Nephron progenitor cell (in vitro differentiated cells): ENCODE data around the gene PLAA.

Source experiments
- DNase-seq: peaks from one replicate; pipeline ENCODE4 v3.0.0; 2021
- H3K27ac Mint-ChIP-seq: 2 replicates; pipeline ENCODE4 v1.8.0; 2021; ENCODE audit warnings: mild to moderate bottlenecking, moderate library complexity, mixed read lengths
- H3K27me3 Mint-ChIP-seq: 2 replicates; pipeline ENCODE4 v1.8.0; 2021; ENCODE audit warnings: mild to moderate bottlenecking, low read depth, mixed read lengths; ENCODE audit not compliant: poor library complexity
- H3K36me3 Mint-ChIP-seq: 2 replicates; pipeline ENCODE4 v1.8.0; 2021; ENCODE audit warnings: low read depth, mixed read lengths
- H3K4me1 Mint-ChIP-seq: 2 replicates; pipeline ENCODE4 v1.8.0; 2021; ENCODE audit warnings: mixed read lengths
- H3K4me3 Mint-ChIP-seq: 2 replicates; pipeline ENCODE4 v1.8.0; 2021; ENCODE audit warnings: mild to moderate bottlenecking, moderate library complexity, mixed read lengths
- H3K9me3 Mint-ChIP-seq: 2 replicates; pipeline ENCODE4 v1.8.0; 2021; ENCODE audit warnings: mild to moderate bottlenecking, moderate library complexity, mixed read lengths
- TF ChIP-seq, protein P1 (sequence below): fragments of 200-600 bp; sonication (generic); IDR thresholded peaks from 2 replicates; pipeline ENCODE4 v1.5.0; 2021; ENCODE audit warnings: antibody characterized with exemption

Gene PLAA

DNA sequence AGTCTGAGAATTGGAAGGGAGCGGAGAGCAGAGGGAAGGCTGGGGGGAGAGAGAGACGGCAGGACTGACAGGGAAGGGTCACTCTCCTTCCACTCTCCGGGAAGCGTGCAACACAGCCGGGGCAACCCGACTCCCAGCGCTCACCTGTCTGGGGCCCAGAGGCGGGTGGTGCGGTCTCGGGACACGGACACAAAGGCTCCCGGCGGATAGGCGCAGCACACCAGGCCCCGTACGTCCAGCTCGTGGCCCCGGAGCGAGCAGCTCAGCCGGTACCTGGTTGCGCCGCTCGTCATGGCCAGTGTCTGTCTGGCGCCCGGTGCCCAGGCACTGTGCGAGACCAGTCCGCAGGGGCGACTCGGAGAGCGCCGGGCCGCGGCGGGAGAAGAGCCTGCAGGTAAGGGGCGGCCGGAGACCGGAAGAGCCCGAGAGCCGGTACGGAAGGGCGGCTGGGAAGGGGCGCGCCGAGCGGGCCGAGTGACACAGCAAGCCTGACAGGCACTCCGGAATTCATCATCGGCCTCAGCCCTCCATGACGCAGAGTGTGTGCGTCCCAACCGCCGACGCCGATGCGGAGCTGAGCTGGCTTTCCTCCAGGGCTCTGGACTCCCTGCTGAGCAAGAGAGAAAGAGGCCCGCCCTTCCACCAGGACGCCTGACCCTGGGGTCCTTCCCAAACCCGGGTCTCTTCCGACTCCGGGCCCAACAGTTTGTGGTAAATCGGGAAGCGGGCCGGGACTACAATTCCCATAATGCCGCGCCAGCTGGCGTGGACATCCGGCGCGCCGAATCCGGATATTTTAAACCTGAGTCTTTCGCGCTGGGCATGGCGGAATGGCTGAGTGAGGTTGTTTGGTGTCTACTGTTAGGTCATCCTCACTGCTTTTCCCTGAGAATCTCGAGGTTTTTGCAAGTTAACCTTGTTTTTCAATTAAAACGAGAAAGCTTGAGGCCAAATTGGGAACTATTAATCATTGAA, at the start of gene PLAA:
TSS of gene PLAA (minus strand) at position 490 of the 975 bp plus-strand sequence. CDS start at position 293, 197 bp downstream.
- H3K4me3 Mint-ChIP-seq, result peak within 1 kb of the TSS; percentile 90
- peaks cover 6% of the 10 kb centered on the region for H3K27me3 Mint-ChIP-seq
- peaks cover 26% of the 10 kb centered on the region for H3K36me3 Mint-ChIP-seq
- peak; percentile 80 for DNase-seq
- peaks cover 29% of the 10 kb centered on the region for H3K4me1 Mint-ChIP-seq
- no peaks in the 10 kb centered on the region for H3K9me3 Mint-ChIP-seq
- TF ChIP-seq, protein P1, sequence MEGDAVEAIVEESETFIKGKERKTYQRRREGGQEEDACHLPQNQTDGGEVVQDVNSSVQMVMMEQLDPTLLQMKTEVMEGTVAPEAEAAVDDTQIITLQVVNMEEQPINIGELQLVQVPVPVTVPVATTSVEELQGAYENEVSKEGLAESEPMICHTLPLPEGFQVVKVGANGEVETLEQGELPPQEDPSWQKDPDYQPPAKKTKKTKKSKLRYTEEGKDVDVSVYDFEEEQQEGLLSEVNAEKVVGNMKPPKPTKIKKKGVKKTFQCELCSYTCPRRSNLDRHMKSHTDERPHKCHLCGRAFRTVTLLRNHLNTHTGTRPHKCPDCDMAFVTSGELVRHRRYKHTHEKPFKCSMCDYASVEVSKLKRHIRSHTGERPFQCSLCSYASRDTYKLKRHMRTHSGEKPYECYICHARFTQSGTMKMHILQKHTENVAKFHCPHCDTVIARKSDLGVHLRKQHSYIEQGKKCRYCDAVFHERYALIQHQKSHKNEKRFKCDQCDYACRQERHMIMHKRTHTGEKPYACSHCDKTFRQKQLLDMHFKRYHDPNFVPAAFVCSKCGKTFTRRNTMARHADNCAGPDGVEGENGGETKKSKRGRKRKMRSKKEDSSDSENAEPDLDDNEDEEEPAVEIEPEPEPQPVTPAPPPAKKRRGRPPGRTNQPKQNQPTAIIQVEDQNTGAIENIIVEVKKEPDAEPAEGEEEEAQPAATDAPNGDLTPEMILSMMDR, result no peak
- H3K27ac Mint-ChIP-seq, result peak within 1 kb of the TSS; percentile 100

DNA sequence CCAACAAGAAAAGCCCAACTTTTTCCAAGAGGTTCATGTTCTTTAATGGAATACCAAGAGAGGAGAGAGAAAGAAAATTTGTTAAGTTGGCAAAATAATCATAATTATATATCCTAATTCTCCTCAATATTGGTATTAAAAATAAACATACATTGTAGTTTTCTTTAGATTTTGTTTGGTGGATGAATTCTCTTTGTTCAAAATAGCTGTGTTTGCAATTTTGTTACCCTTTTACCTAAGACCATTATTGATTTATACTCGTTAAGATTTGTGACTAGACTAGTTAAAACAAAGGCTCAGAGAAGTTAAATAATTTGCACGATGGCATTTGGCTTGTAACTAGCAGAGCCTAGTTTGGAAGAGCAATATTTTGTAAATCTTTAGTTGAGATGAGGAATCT, 48.8 kb upstream of the PLAA start:
- no peaks in the 10 kb centered on the region for H3K9me3 Mint-ChIP-seq
- no peak for DNase-seq
- TF ChIP-seq, protein P1, result no peak
- peaks cover 13% of the 10 kb centered on the region for H3K36me3 Mint-ChIP-seq
- no peaks in the 10 kb centered on the region for H3K27me3 Mint-ChIP-seq
- H3K4me3 Mint-ChIP-seq, result no peak overlapping the region
- no peak overlapping the region for H3K27ac Mint-ChIP-seq
- H3K4me1 Mint-ChIP-seq, result no peaks in the 10 kb centered on the region

DNA sequence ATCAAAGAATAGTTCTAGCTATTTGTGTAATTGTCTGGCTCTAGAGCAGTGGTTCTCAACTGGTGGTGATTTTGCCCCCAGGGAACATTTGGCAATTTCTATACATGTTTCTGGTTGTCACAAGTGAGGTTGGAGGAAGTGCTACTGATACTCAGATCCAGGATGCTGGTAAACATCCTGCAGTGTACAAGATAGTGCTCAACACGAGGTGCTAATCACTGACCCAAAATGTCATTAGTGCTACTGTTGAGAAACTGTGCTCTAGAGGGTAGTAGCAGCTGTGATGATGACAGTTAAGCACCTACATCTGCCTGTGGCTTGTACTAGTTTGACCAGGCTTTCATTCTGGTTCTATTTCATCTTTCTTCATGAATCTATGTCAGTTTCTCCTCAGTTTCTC, 36.3 kb upstream of the PLAA start:
- no peak overlapping the region for H3K4me3 Mint-ChIP-seq
- H3K27me3 Mint-ChIP-seq, result no peaks in the 10 kb centered on the region
- H3K4me1 Mint-ChIP-seq, result no peaks in the 10 kb centered on the region
- no peaks in the 10 kb centered on the region for H3K9me3 Mint-ChIP-seq
- TF ChIP-seq, protein P1, result no peak
- no peak overlapping the region for H3K27ac Mint-ChIP-seq
- H3K36me3 Mint-ChIP-seq, result peaks cover 26% of the 10 kb centered on the region
- DNase-seq, result no peak

DNA sequence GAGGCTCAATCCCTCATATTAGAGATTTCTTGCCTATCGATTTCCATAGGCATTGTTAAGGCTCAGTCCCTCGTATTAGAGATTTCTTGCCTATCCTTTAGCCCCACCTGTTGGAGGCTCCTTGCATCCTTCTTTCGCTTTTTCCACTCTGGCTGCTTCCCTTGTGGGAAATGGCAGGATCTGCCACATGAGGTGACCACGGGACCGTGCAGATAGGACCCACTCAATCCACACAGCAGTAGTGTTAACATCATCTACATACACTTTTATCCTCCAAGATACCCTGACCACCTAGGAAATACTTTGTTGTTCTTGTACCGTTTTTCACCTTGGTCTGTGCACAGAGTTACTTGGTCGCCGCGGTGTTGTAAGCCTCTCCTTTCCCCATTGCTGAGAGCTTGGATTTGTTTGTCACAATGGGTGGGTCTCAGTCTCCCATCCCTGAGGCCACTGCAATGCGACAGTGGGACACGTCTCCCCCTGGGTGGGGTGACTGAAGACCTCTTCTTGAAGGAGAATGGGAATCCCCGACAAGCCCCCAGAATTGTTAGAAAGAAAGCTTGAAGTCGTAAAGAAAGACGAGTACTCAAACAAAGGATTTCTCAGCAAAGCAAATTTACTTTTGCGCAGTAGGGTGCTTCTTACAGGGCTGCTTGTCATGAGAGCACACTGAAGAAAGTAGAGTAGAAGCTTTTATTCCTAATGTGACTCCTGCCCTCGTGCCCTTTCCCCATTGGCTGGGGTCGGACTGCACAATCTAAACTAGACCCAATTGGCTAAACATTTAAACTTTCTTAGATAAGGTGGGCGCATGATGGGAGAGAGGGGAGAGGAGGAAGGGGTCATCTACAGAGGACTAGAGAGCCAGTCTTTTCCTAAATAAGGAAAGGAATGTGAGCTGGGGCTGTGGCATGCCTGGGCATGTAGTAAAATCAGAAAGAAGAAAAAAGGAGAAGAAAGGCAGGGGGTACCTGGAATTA, 29.0 kb upstream of the PLAA start:
- DNase-seq, result peak; percentile 27
- Mint-ChIP-seq H3K27me3 (peaks cover 2% of the 10 kb centered on the region), H3K9me3 (no peaks in the 10 kb centered on the region), H3K36me3 (peaks cover 30% of the 10 kb centered on the region), H3K4me3 (peak overlapping the region; percentile 66), H3K4me1 (peaks cover 25% of the 10 kb centered on the region), H3K27ac (peak overlapping the region; percentile 94)
- TF ChIP-seq, protein P1, result peak; percentile 55

DNA sequence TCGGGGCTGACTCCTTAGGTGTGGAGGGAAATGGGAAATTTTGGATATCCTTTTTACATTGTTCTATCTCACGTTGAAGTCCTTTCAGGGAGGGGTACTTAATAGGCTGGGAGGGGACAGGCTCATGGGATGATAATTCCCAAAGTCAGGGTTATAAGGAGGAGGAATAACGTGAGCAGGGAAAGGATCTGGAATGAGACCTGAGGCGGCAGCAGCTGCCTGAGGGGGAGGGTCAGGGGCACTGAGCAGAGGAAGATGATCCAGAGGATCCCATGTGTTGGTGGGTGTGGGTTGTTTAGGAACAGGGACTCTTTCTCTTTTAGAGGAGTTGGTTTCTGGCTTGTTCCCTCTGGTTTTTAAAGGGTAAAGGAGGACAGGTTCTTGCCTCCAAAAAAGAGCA, 27.9 kb upstream of the PLAA start:
- peak overlapping the region; percentile 89 for H3K27ac Mint-ChIP-seq
- H3K4me1 Mint-ChIP-seq, result peaks cover 25% of the 10 kb centered on the region
- H3K9me3 Mint-ChIP-seq, result peaks cover 2% of the 10 kb centered on the region
- TF ChIP-seq, protein P1, result no peak
- H3K4me3 Mint-ChIP-seq, result peak overlapping the region; percentile 51
- H3K27me3 Mint-ChIP-seq, result peaks cover 2% of the 10 kb centered on the region
- DNase-seq, result no peak
- H3K36me3 Mint-ChIP-seq, result peaks cover 30% of the 10 kb centered on the region
